Tibial artery (tissue), 4 donors: ENCODE results near the gene PCNX3.

ENCODE experiments used
- DNase-seq, 2 donors: peaks; one replicate each; pipeline ENCODE4 v3.0.0-alpha.2; 2019
- H3K27ac ChIP-seq, 2 donors: fragments of 200-600 bp; sonication (generic) in 1 of 2; 1 replicate in 1 of 2; 2 replicates in 1 of 2; pipeline ENCODE4 v1.5.1; 2018 to 2019; ENCODE audit warnings: mild to moderate bottlenecking in 1 of 2
- H3K27me3 ChIP-seq, 2 donors: fragments of 200-600 bp; sonication (generic) in 1 of 2; one replicate each; pipeline versions ENCODE4 v1.5.1 to v1.6.0; 2016 to 2019
- H3K36me3 ChIP-seq, 3 donors: fragments of 200-600 bp; sonication (generic) in 2 of 3; one replicate each; pipeline ENCODE4 v1.5.1; 2016 to 2019; ENCODE audit warnings: mild to moderate bottlenecking in 2 of 3
- H3K4me1 ChIP-seq, 4 donors: fragments of 200-600 bp; sonication (generic) in 2 of 4; 1 replicate in 3 of 4; 2 replicates in 1 of 4; pipeline ENCODE4 v1.5.1; 2016 to 2019
- H3K4me3 ChIP-seq, 2 donors: fragments of 200-600 bp; sonication (generic) in 1 of 2; 1 replicate in 1 of 2; 2 replicates in 1 of 2; pipeline ENCODE4 v1.5.1; 2018 to 2019; ENCODE audit warnings: mild to moderate bottlenecking in 2 of 2
- H3K9me3 ChIP-seq, 3 donors: fragments of 200-600 bp; sonication (generic) in 1 of 3; one replicate each; pipeline ENCODE4 v1.5.1; 2016 to 2019
- intact Hi-C: fragments of 100-400 bp; cut with DNase I; formaldehyde crosslinking; loops from one replicate; pipeline ENCODE4 v1.15.0; 2023; ENCODE audit warnings: low total_unique reads
- TF ChIP-seq, protein P1 (sequence below), 2 experiments: fragments of 200-600 bp in 1 of 2; fragments of 450-650 bp in 1 of 2; IDR thresholded peaks; one replicate each; pipeline ENCODE4 v1.5.1; 2017 to 2019; ENCODE audit warnings: antibody characterized with exemption in 2 of 2, mild to moderate bottlenecking in 1 of 2, moderate library complexity in 1 of 2

The PCNX3 gene

DNA sequence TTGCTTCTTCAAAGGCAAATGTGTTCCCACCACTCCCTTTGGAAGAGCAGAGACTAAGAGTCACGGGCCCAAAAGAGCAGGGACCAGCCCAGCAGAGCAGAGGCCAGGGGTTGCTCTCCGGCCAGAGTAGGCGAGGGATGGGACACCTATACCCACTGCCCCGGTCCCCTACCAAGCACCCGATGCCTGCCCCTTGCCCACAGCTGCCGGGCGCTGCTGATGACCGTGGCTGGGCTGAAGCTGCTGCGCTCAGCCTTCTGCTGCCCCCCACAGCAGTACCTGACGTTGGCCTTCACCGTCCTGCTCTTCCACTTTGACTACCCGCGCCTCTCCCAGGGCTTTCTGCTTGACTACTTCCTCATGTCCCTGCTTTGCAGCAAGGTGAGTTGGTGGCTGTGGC, 11.6 kb downstream of the PCNX3 start:
- no peaks in the 10 kb centered on the region for H3K9me3 ChIP-seq
- DNase-seq = no peak
- H3K27me3 ChIP-seq = no peaks in the 10 kb centered on the region
- peaks cover 73 to 99% (median 96%) of the 10 kb centered on the region in 3 donors for H3K36me3 ChIP-seq
- no peak overlapping the region for H3K27ac ChIP-seq
- TF ChIP-seq, protein P1, sequence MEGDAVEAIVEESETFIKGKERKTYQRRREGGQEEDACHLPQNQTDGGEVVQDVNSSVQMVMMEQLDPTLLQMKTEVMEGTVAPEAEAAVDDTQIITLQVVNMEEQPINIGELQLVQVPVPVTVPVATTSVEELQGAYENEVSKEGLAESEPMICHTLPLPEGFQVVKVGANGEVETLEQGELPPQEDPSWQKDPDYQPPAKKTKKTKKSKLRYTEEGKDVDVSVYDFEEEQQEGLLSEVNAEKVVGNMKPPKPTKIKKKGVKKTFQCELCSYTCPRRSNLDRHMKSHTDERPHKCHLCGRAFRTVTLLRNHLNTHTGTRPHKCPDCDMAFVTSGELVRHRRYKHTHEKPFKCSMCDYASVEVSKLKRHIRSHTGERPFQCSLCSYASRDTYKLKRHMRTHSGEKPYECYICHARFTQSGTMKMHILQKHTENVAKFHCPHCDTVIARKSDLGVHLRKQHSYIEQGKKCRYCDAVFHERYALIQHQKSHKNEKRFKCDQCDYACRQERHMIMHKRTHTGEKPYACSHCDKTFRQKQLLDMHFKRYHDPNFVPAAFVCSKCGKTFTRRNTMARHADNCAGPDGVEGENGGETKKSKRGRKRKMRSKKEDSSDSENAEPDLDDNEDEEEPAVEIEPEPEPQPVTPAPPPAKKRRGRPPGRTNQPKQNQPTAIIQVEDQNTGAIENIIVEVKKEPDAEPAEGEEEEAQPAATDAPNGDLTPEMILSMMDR (IDR thresholded peaks at IDR 0.05) = no peak
- no peak overlapping the region for H3K4me3 ChIP-seq
- intact Hi-C loops = loop anchor here (5.0 kb wide), 1 partner anchor 195 kb away; no protein-coding TSS in a partner anchor
- no peaks in the 10 kb centered on the region for H3K4me1 ChIP-seq

GRCh38 chr11:65629579-65629978, 14.0 kb downstream of the PCNX3 start:
- intact Hi-C loops = loop anchor here (5.0 kb wide), 1 partner anchor 193 kb away; no protein-coding TSS in a partner anchor

DNA sequence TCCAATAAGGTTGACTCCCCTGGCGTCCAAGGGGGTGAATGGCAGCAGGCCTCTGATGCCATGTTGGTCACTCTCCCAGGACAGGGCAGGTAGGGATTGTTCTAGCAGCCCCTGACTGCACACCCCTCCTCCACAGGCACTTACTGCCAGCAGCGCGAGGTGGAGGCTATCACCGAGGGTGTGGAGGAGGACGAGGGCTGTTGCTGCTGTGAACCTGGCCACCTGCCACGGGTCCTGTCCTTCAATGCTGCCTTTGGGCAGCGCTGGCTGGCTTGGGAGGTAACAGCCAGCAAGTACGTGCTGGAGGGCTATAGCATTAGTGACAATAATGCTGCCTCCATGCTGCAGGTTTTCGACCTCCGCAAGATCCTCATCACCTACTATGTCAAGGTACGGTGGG, 14.6 kb downstream of the PCNX3 start:
- Histone ChIP-seq H3K27ac (no peak overlapping the region), H3K36me3 (peaks cover 73 to 99% (median 90%) of the 10 kb centered on the region in 3 donors), H3K9me3 (no peaks in the 10 kb centered on the region), H3K4me3 (no peak overlapping the region), H3K27me3 (no peaks in the 10 kb centered on the region), H3K4me1 (no peaks in the 10 kb centered on the region)
- TF ChIP-seq, protein P1 (IDR thresholded peaks at IDR 0.05) = no peak
- DNase-seq = no peak
- intact Hi-C loops = no loop called here

More at GRCh38 chr11:65629579-65629978, 14.0 kb downstream of the PCNX3 start:
- H3K27me3 ChIP-seq = no peaks in the 10 kb centered on the region
- no peaks in the 10 kb centered on the region for H3K4me1 ChIP-seq
- DNase-seq = no peak
- no peak overlapping the region for H3K27ac ChIP-seq
- TF ChIP-seq, protein P1 (IDR thresholded peaks at IDR 0.05) = no peak
- H3K4me3 ChIP-seq = no peak overlapping the region
- H3K36me3 ChIP-seq = peaks cover 71 to 99% (median 90%) of the 10 kb centered on the region in 3 donors
- H3K9me3 ChIP-seq = no peaks in the 10 kb centered on the region

GRCh38 chr11:65633390-65634108, 18.0 kb downstream of the PCNX3 start:
- TF ChIP-seq, protein P1 (IDR thresholded peaks at IDR 0.05) = no peak
- no peak overlapping the region for H3K27ac ChIP-seq
- H3K9me3 ChIP-seq = no peaks in the 10 kb centered on the region
- no peak for DNase-seq
- intact Hi-C loops = no loop called here
- peaks cover 0 to 14% (median 11%) of the 10 kb centered on the region in 4 donors for H3K4me1 ChIP-seq
- peaks cover 54 to 85% (median 75%) of the 10 kb centered on the region in 3 donors for H3K36me3 ChIP-seq
- H3K4me3 ChIP-seq = no peak overlapping the region
- no peaks in the 10 kb centered on the region for H3K27me3 ChIP-seq

DNA sequence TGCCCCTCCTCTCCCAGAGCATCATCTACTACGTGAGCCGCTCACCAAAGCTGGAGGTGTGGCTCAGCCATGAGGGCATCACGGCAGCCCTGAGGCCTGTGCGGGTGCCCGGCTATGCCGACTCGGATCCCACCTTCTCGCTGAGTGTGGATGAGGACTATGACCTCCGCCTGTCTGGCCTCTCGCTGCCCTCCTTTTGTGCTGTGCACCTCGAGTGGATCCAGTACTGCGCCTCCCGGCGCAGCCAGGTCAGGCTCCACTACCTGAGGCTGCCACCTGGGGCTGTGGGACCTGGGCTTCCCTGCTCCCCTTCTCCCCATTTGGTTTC, 18.5 kb downstream of the PCNX3 start:
- H3K27me3 ChIP-seq = no peaks in the 10 kb centered on the region
- H3K27ac ChIP-seq = no peak overlapping the region
- H3K9me3 ChIP-seq = no peaks in the 10 kb centered on the region
- no peak for DNase-seq
- peaks cover 48 to 80% (median 70%) of the 10 kb centered on the region in 3 donors for H3K36me3 ChIP-seq
- H3K4me1 ChIP-seq = peaks cover 0 to 19% (median 17%) of the 10 kb centered on the region in 4 donors
- H3K4me3 ChIP-seq = no peak overlapping the region
- intact Hi-C loops = no loop called here
- TF ChIP-seq, protein P1 (IDR thresholded peaks at IDR 0.05) = no peak
